HG02588 (cell line): ENCODE results near the gene POLR3A.

Experiments used
- ATAC-seq: cut with Tn5 transposase; IDR thresholded peaks from one replicate; pipeline ENCODE4 v1.9.1; 2021; ENCODE audit warnings: mild to moderate bottlenecking, moderate library complexity; ENCODE audit not compliant: unreplicated experiment

POLR3A gene

GRCh38 chr10:77922055-77922454, 107.3 kb downstream of the POLR3A start:
- no peak for ATAC-seq

GRCh38 chr10:77921395-77921794, 107.9 kb downstream of the POLR3A start:
- ATAC-seq, result no peak

- no peak for ATAC-seq
Observed at GRCh38 chr10:77920495-77920894, 108.8 kb downstream of the POLR3A start.

- ATAC-seq, result no peak
Observed at GRCh38 chr10:77919713-77920108, 109.6 kb downstream of the POLR3A start.
